Activated CD8-positive, alpha-beta T cell treated with anti-CD3 and anti-CD28 coated beads, Interleukin-2, amount 10 ng/mL, durations not matched to agents 7 days and 5 days (primary cell): ENCODE results near the gene RBM15. TPM values are rescaled to one million over a fixed set of nuclear protein-coding genes. Genes with fewer than 3 reads are reported as not detected.

ENCODE experiments used
- ATAC-seq: fragments of 150-1000 bp; cut with Tn5 transposase; one replicate; pipeline ENCODE4 v1.10.0; 2021; ENCODE audit warnings: moderate library complexity
- CTCF ChIA-PET: fragments of 350-600 bp; sonication (Branson Sonifier 250); formaldehyde crosslinking; loops from one replicate; lab custom pipeline; 2021; ENCODE audit warnings: antibody characterized with exemption; lab: Charles Lee
- POLR2A ChIA-PET: fragments of 350-600 bp; sonication (Branson Sonifier 250); formaldehyde crosslinking; loops from one replicate; lab custom pipeline; 2021; ENCODE audit warnings: antibody characterized with exemption; lab: Charles Lee
- DNase-seq: peaks from one replicate; pipeline ENCODE4 v3.0.0-alpha.2; 2020
- H3K27ac Mint-ChIP-seq: one replicate; pipeline ENCODE4 v1.8.0; 2021; ENCODE audit warnings: mild to moderate bottlenecking, mixed read lengths
- H3K27me3 Mint-ChIP-seq: one replicate; pipeline ENCODE4 v1.8.0; 2021; ENCODE audit warnings: low read depth, mixed read lengths
- H3K36me3 Mint-ChIP-seq: one replicate; pipeline ENCODE4 v1.8.0; 2021; ENCODE audit warnings: low read depth, mixed read lengths
- H3K4me1 Mint-ChIP-seq: one replicate; pipeline ENCODE4 v1.8.0; 2021; ENCODE audit warnings: low read depth, mixed read lengths
- H3K4me3 Mint-ChIP-seq: one replicate; pipeline ENCODE4 v1.8.0; 2021; ENCODE audit warnings: mild to moderate bottlenecking, mixed read lengths
- H3K9me3 Mint-ChIP-seq: one replicate; pipeline ENCODE4 v1.8.0; 2022; ENCODE audit warnings: mixed read lengths; ENCODE audit not compliant: insufficient read depth
- total RNA-seq, 2 experiments: library from RNA; stranded (reverse); gene quantifications; one replicate each; pipeline ENCODE4 v1.2.3, GENCODE V29; 2021

RBM15 gene
- total RNA-seq, 2 experiments from 2014 or later = 72.0 to 75.5 TPM

- Mint-ChIP-seq H3K4me3 (no peak overlapping the region), H3K9me3 (no peaks in the 10 kb centered on the region), H3K27me3 (no peaks in the 10 kb centered on the region), H3K4me1 (peaks cover 63% of the 10 kb centered on the region), H3K36me3 (peaks cover 61% of the 10 kb centered on the region), H3K27ac (no peak overlapping the region)
- ATAC-seq (no peak), DNase-seq (no peak)
- ChIA-PET POLR2A (interaction anchor here (3.5 kb wide), 1 partner anchor 139 kb away, joined by 26 read pairs; no protein-coding TSS in a partner anchor), CTCF (interaction anchor here (1.0 to 1.5 kb wide), 2 partner anchors 119 to 133 kb away, joined by 3 to 4 read pairs; no protein-coding TSS in a partner anchor)
Measured at GRCh38 chr1:110341146-110341871, 2.1 kb downstream of the RBM15 start.

GRCh38 chr1:110341872-110342331 is 2.7 kb downstream of the RBM15 start:
- Mint-ChIP-seq H3K9me3 (no peaks in the 10 kb centered on the region), H3K4me1 (peaks cover 63% of the 10 kb centered on the region), H3K27me3 (no peaks in the 10 kb centered on the region), H3K27ac (peak overlapping the region; percentile 24), H3K4me3 (no peak overlapping the region), H3K36me3 (peaks cover 67% of the 10 kb centered on the region)
- POLR2A ChIA-PET = no interaction called here
- CTCF ChIA-PET = interaction anchor here (0.6 to 1.5 kb wide), 3 partner anchors 10 to 134 kb away, joined by 3 to 4 read pairs (median 3); no protein-coding TSS in a partner anchor
- DNase-seq (no peak), ATAC-seq (no peak)

DNA sequence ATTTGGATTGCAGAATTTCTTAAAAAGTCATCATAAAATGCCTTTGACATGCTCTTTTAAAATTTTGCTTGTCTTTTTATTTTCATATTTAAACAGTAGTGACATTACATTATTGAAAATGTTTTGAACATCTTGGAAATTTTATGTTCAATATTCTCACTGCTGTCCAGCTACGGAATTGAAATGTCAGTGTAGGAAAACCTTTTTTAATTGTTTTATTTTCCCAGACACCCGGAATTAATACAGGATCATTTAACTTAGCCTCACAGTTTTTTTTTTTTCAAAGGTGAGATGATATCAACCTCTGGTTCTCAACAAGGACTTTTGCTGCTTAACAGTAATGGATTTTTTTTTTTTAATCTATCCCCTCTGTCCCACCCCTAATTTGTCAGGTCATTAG is 4.1 kb downstream of the RBM15 start:
- no peaks in the 10 kb centered on the region for H3K27me3 Mint-ChIP-seq
- H3K9me3 Mint-ChIP-seq = no peaks in the 10 kb centered on the region
- H3K4me1 Mint-ChIP-seq = peaks cover 75% of the 10 kb centered on the region
- H3K36me3 Mint-ChIP-seq = peaks cover 78% of the 10 kb centered on the region
- peak overlapping the region; percentile 35 for H3K27ac Mint-ChIP-seq
- DNase-seq (no peak), ATAC-seq (no peak)
- POLR2A ChIA-PET = interaction anchor here (0.7 to 1.0 kb wide), 2 partner anchors 8 to 133 kb away, joined by 3 to 6 read pairs; partner anchors contain the start of gene KCNC4
- H3K4me3 Mint-ChIP-seq = no peak overlapping the region
- CTCF ChIA-PET = interaction anchor here (0.7 to 1.2 kb wide), 3 partner anchors 136 to 1664 kb away, joined by 3 read pairs; no protein-coding TSS in a partner anchor

DNA sequence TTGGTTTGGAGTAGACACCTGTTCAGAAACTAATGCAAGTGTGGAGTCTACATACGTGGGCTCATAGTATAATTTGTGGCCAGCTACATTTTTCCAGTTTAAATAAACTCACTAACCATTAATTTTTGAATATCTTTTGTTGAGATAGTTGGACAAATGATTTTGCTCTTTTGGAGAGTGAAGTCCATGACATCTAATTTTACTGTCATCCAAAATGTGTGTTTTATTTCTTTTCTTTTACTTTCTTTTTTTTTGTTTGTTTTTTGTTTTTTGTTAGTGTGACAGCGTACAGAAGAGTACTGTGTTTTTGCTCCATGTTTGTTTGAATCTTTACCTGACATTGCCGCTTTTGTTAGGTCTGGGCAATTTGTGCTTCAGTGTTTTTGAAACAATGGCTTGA is 5.0 kb downstream of the RBM15 start:
- Mint-ChIP-seq H3K4me3 (no peak overlapping the region), H3K27ac (peak overlapping the region; percentile 32), H3K27me3 (no peaks in the 10 kb centered on the region), H3K36me3 (peaks cover 87% of the 10 kb centered on the region), H3K4me1 (peaks cover 84% of the 10 kb centered on the region), H3K9me3 (no peaks in the 10 kb centered on the region)
- ChIA-PET CTCF (interaction anchor here (0.9 to 1.2 kb wide), 2 partner anchors 137 to 309 kb away, joined by 3 read pairs; no protein-coding TSS in a partner anchor), POLR2A (interaction anchor here (1.0 kb wide), 1 partner anchor 134 kb away, joined by 6 read pairs; the partner anchor contains the start of gene KCNC4)
- DNase-seq (no peak), ATAC-seq (no peak)

DNA sequence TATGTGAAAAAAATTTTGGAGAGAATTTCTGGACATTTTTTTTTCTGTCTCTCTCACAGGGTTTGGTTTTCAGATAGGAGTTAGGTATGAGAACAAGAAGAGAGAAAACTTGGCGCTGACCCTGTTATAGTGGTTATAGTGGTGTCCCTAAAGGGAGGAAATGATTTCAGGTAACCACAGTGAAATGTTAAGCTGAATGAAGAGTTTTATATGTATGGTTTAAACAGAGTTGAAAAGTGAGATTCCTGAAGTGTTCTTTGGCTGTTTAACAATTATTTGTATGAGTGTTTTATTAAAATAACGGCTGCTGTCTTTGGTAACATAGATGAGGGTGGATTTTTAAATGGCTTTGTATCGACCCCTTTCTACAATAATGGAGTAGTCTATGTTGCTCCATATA is 6.3 kb downstream of the RBM15 start:
- ChIA-PET POLR2A (no interaction called here), CTCF (interaction anchor here (6.6 kb wide), 1 partner anchor 137 kb away, joined by 31 read pairs; the partner anchor contains the start of gene KCNC4)
- peaks cover 87% of the 10 kb centered on the region for H3K36me3 Mint-ChIP-seq
- H3K27ac Mint-ChIP-seq = no peak overlapping the region
- H3K4me3 Mint-ChIP-seq = peak overlapping the region; percentile 13
- peaks cover 91% of the 10 kb centered on the region for H3K4me1 Mint-ChIP-seq
- H3K27me3 Mint-ChIP-seq = no peaks in the 10 kb centered on the region
- no peak for DNase-seq
- ATAC-seq = peak; percentile 50
- H3K9me3 Mint-ChIP-seq = no peaks in the 10 kb centered on the region

- Mint-ChIP-seq H3K4me3 (no peak overlapping the region), H3K4me1 (peaks cover 89% of the 10 kb centered on the region), H3K27ac (no peak overlapping the region), H3K9me3 (no peaks in the 10 kb centered on the region), H3K27me3 (no peaks in the 10 kb centered on the region), H3K36me3 (peaks cover 79% of the 10 kb centered on the region)
- ATAC-seq = no peak
- ChIA-PET POLR2A (interaction anchor here (6.1 kb wide), 1 partner anchor 8 kb away, joined by 45 read pairs; the partner anchor contains the start of gene RBM15), CTCF (interaction anchor here (1.2 to 6.6 kb wide), 2 partner anchors 8 to 138 kb away, joined by 4 to 31 read pairs; partner anchors contain the start of genes KCNC4 and RBM15)
- no peak for DNase-seq
Measured at GRCh38 chr1:110346690-110347089, 7.5 kb downstream of the RBM15 start.

DNA sequence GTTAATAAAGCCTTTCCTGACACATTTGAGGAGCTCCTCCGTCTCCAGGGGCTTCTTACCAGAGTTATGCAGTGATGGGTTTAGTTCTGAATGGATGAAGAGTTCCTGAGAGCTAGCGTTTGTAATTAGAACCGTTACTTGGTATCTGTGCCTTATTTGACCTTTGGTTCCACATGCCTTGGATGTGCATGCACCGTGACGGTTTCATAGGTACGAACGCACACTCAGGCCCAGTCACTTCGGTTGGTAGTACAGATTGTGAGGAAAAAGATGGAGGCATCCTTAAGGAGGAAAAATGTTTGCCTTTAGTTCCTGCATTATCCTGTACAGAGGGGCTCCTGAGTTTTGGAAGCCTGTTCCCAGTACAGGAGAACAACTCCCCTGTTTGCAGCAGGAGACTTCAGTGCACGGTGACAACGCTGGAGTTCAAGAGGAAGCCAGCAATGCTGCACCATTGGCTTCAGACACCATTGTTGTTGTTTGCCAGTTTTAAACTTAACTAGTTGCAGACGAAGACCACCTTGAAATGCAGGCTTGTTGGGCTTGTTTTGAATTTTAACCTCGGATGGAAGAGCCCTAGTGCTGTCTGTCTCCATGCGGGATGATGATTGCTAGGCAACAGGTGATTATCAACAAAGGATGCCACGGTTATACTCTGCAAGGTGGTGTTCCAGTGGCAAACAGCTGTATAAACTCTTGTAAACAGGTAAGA is 8.2 kb downstream of the RBM15 start:
- no peak for DNase-seq
- H3K4me3 Mint-ChIP-seq = peak overlapping the region; percentile 29

DNA sequence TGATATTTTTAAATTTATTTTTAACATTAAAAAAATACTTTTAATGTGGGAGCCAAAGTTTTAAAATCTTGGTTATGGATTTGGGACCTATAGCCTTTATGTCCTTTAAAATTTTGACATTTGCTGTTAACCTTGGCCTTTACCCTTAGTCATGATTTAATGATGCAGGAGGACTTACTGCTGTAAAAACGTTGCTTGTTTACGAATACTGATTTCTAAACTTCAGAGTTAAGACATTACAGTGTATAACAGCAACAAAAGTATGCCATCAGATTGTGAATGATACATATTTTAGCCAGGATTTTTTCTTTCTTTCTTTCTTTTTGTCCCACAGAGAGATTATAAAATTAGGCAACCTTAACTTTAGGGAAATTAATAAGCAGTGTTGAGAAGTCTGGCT is 8.9 kb downstream of the RBM15 start:
- Mint-ChIP-seq H3K9me3 (no peaks in the 10 kb centered on the region), H3K4me1 (peaks cover 78% of the 10 kb centered on the region), H3K27ac (no peak overlapping the region), H3K4me3 (no peak overlapping the region), H3K27me3 (no peaks in the 10 kb centered on the region), H3K36me3 (peaks cover 68% of the 10 kb centered on the region)
- no peak for ATAC-seq
- ChIA-PET POLR2A (interaction anchor here (6.1 kb wide), 1 partner anchor 9 kb away, joined by 45 read pairs; the partner anchor contains the start of gene RBM15), CTCF (interaction anchor here (1.2 to 6.6 kb wide), 7 partner anchors 10 to 148 kb away, joined by 3 to 31 read pairs (median 5); partner anchors contain the start of genes KCNC4 and RBM15)
- no peak for DNase-seq

More for the DNA sequence above, 8.2 kb downstream of the RBM15 start:
- no peak overlapping the region for H3K27ac Mint-ChIP-seq
- no peak for ATAC-seq
- H3K27me3 Mint-ChIP-seq = no peaks in the 10 kb centered on the region
- H3K9me3 Mint-ChIP-seq = no peaks in the 10 kb centered on the region
- H3K36me3 Mint-ChIP-seq = peaks cover 75% of the 10 kb centered on the region
- peaks cover 84% of the 10 kb centered on the region for H3K4me1 Mint-ChIP-seq
- POLR2A ChIA-PET = interaction anchor here (6.1 kb wide), 1 partner anchor 8 kb away, joined by 45 read pairs; the partner anchor contains the start of gene RBM15
- CTCF ChIA-PET = interaction anchor here (1.2 to 6.6 kb wide), 3 partner anchors 9 to 149 kb away, joined by 4 to 31 read pairs (median 5); partner anchors contain the start of genes KCNC4 and RBM15

DNA sequence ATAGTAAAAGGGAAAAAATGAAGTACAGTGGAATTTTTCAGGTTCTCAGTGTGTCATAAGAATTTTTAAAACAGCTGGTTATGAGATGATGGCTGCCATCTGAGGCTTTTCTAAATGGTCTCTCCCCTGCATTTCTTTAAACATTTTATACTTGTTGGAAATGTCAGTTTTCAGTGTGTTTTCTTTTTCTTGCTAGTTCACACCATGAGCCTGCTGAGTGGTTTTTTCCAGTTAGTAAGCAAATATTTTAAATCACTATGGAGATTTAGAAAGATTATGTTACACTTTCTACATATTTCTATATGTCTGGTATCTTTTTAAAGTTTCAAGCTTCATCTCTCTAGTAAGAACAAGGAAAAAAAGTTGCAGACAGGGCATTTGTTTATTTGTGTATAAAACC is 9.6 kb downstream of the RBM15 start:
- Mint-ChIP-seq H3K4me1 (peaks cover 76% of the 10 kb centered on the region), H3K4me3 (peak overlapping the region; percentile 44), H3K9me3 (no peaks in the 10 kb centered on the region), H3K27ac (no peak overlapping the region), H3K36me3 (peaks cover 67% of the 10 kb centered on the region), H3K27me3 (no peaks in the 10 kb centered on the region)
- ChIA-PET POLR2A (interaction anchor here (6.1 kb wide), 1 partner anchor 10 kb away, joined by 45 read pairs; the partner anchor contains the start of gene RBM15), CTCF (interaction anchor here (0.8 to 6.6 kb wide), 9 partner anchors 10 to 418 kb away, joined by 3 to 31 read pairs (median 5); partner anchors contain the start of genes KCNC4 and RBM15)
- DNase-seq (no peak), ATAC-seq (no peak)

GRCh38 chr1:110350360-110350759 is 11.2 kb downstream of the RBM15 start:
- ATAC-seq = peak; percentile 38
- DNase-seq = no peak
- Mint-ChIP-seq H3K4me1 (peaks cover 66% of the 10 kb centered on the region), H3K36me3 (peaks cover 58% of the 10 kb centered on the region), H3K4me3 (no peak overlapping the region), H3K27me3 (no peaks in the 10 kb centered on the region), H3K27ac (no peak overlapping the region), H3K9me3 (no peaks in the 10 kb centered on the region)
- ChIA-PET CTCF (interaction anchor here (1.2 to 6.6 kb wide), 3 partner anchors 12 to 142 kb away, joined by 3 to 31 read pairs (median 28); partner anchors contain the start of genes KCNC4 and RBM15), POLR2A (interaction anchor here (1.0 to 6.1 kb wide), 2 partner anchors 11 to 143 kb away, joined by 3 to 45 read pairs; partner anchors contain the start of gene RBM15)

DNA sequence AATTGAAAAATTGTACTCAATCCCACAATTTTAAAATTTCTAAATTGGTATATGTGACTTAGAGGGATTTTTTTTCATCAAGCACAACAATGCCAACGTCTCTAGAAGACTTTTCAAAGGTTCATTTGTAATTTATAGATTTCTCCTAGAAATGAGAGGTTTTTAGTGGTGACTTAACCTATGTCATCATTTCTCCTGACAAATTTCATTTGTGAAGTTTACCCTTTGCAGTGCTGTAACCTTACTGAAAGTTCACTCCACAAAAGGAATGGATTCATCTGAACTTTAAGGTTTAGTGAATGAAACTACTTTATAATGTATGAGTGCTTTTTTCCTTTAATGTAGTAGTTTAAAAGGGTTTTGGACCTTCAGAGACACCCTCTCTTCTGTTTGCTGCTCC is 16.1 kb downstream of the RBM15 start:
- Mint-ChIP-seq H3K27me3 (no peaks in the 10 kb centered on the region), H3K4me3 (no peak overlapping the region), H3K36me3 (peaks cover 42% of the 10 kb centered on the region), H3K9me3 (no peaks in the 10 kb centered on the region), H3K4me1 (peaks cover 37% of the 10 kb centered on the region), H3K27ac (no peak overlapping the region)
- POLR2A ChIA-PET = interaction anchor here (1.1 kb wide), 1 partner anchor 17 kb away, joined by 3 read pairs; no protein-coding TSS in a partner anchor
- no peak for DNase-seq
- no peak for ATAC-seq
- CTCF ChIA-PET = no interaction called here
